ENCODE measurements around the gene HECTD4.

The HECTD4 gene

GRCh38 chr12:112322882-112323547 lies 59.2 kb downstream of the HECTD4 start:
- peaks cover 12% of the 10 kb centered on the region for H3K4me1 ChIP-seq
- no peak overlapping the region for H3K4me3 ChIP-seq (ENCODE audit: low read depth, low read length)
- no peak overlapping the region for H2AFZ ChIP-seq
- H3K9me3 ChIP-seq (ENCODE audit: control insufficient read depth, low read length): no peaks in the 10 kb centered on the region
- no peak for TF ChIP-seq CTCF (IDR thresholded peaks at IDR 0.05)
- H3K36me3 ChIP-seq (ENCODE audit: control insufficient read depth, insufficient read depth, low read length): no peaks in the 10 kb centered on the region
- no peak overlapping the region for H3K9ac ChIP-seq
- peaks cover 7% of the 10 kb centered on the region for H3K79me2 ChIP-seq
- no peak overlapping the region for H3K4me2 ChIP-seq (ENCODE audit: low read length)
- no peaks in the 10 kb centered on the region for H3K27me3 ChIP-seq (ENCODE audit: control insufficient read depth, insufficient read depth, low read length)
- no peak overlapping the region for H3K27ac ChIP-seq

- Histone ChIP-seq H2AFZ (no peak overlapping the region), H3K9me3 (ENCODE audit: control insufficient read depth, low read length) (no peaks in the 10 kb centered on the region), H3K4me3 (ENCODE audit: low read depth, low read length) (no peak overlapping the region), H3K27me3 (ENCODE audit: control insufficient read depth, insufficient read depth, low read length) (no peaks in the 10 kb centered on the region), H3K36me3 (ENCODE audit: control insufficient read depth, insufficient read depth, low read length) (no peaks in the 10 kb centered on the region), H3K79me2 (peaks cover 7% of the 10 kb centered on the region), H3K4me1 (peaks cover 12% of the 10 kb centered on the region), H3K27ac (no peak overlapping the region), H3K9ac (no peak overlapping the region), H3K4me2 (ENCODE audit: low read length) (no peak overlapping the region)
- TF ChIP-seq CTCF (IDR thresholded peaks at IDR 0.05): no peak
Measured at GRCh38 chr12:112322441-112322840, 59.8 kb downstream of the HECTD4 start.

- Histone ChIP-seq H3K4me3 (ENCODE audit: low read depth, low read length) (no peak overlapping the region), H3K36me3 (ENCODE audit: control insufficient read depth, insufficient read depth, low read length) (no peaks in the 10 kb centered on the region)
- no peak for TF ChIP-seq CTCF (IDR thresholded peaks at IDR 0.05)
Measured at GRCh38 chr12:112321245-112321644, 61.0 kb downstream of the HECTD4 start.

GRCh38 chr12:112319395-112319794 lies 62.8 kb downstream of the HECTD4 start:
- no peak for TF ChIP-seq CTCF (IDR thresholded peaks at IDR 0.05)
- no peak overlapping the region for H3K4me2 ChIP-seq (ENCODE audit: low read length)

More at GRCh38 chr12:112321245-112321644, 61.0 kb downstream of the HECTD4 start:
- H3K4me1 ChIP-seq: peaks cover 12% of the 10 kb centered on the region
- H3K9ac ChIP-seq: no peak overlapping the region
- H3K27me3 ChIP-seq (ENCODE audit: control insufficient read depth, insufficient read depth, low read length): no peaks in the 10 kb centered on the region
- H3K79me2 ChIP-seq: peaks cover 4% of the 10 kb centered on the region
- no peak overlapping the region for H2AFZ ChIP-seq
- no peak overlapping the region for H3K4me2 ChIP-seq (ENCODE audit: low read length)
- H3K9me3 ChIP-seq (ENCODE audit: control insufficient read depth, low read length): no peaks in the 10 kb centered on the region
- no peak overlapping the region for H3K27ac ChIP-seq

GRCh38 chr12:112317481-112317880 lies 64.8 kb downstream of the HECTD4 start:
- Histone ChIP-seq H2AFZ (no peak overlapping the region), H3K9ac (no peak overlapping the region), H3K4me3 (ENCODE audit: low read depth, low read length) (no peak overlapping the region), H3K27ac (no peak overlapping the region), H3K36me3 (ENCODE audit: control insufficient read depth, insufficient read depth, low read length) (no peaks in the 10 kb centered on the region), H3K4me1 (peaks cover 6% of the 10 kb centered on the region), H3K79me2 (no peaks in the 10 kb centered on the region), H3K9me3 (ENCODE audit: control insufficient read depth, low read length) (no peaks in the 10 kb centered on the region), H3K27me3 (ENCODE audit: control insufficient read depth, insufficient read depth, low read length) (no peaks in the 10 kb centered on the region), H3K4me2 (ENCODE audit: low read length) (no peak overlapping the region)
- no peak for TF ChIP-seq CTCF (IDR thresholded peaks at IDR 0.05)

More at GRCh38 chr12:112319395-112319794, 62.8 kb downstream of the HECTD4 start:
- H3K36me3 ChIP-seq (ENCODE audit: control insufficient read depth, insufficient read depth, low read length): no peaks in the 10 kb centered on the region
- H3K79me2 ChIP-seq: peaks cover 2% of the 10 kb centered on the region
- no peak overlapping the region for H2AFZ ChIP-seq
- no peak overlapping the region for H3K27ac ChIP-seq
- no peak overlapping the region for H3K9ac ChIP-seq
- no peak overlapping the region for H3K4me3 ChIP-seq (ENCODE audit: low read depth, low read length)
- H3K27me3 ChIP-seq (ENCODE audit: control insufficient read depth, insufficient read depth, low read length): no peaks in the 10 kb centered on the region
- peaks cover 10% of the 10 kb centered on the region for H3K4me1 ChIP-seq
- no peaks in the 10 kb centered on the region for H3K9me3 ChIP-seq (ENCODE audit: control insufficient read depth, low read length)

All from parathyroid adenoma (tissue), 2 donors.